Stimulated activated effector memory CD8-positive, alpha-beta T cell treated with anti-CD3 and anti-CD28 coated beads, Interleukin-12 subunit alpha, Interleukin-12 subunit beta, amount 100 ng/mL, for 72 hours (primary cell): ENCODE results near the gene SPSB3.

ENCODE experiments used
- ATAC-seq: fragments of 150-1000 bp; cut with Tn5 transposase; 2 replicates; pipeline ENCODE4 v1.10.0; 2021
- DNase-seq, 2 donors: peaks; one replicate each; pipeline ENCODE4 v3.0.0; 2021 to 2022; ENCODE audit warnings: low spot score in 2 of 2
- H3K27ac Mint-ChIP-seq: one replicate; pipeline ENCODE4 v1.8.0; 2022; ENCODE audit warnings: mild to moderate bottlenecking, mixed read lengths
- H3K36me3 Mint-ChIP-seq: one replicate; pipeline ENCODE4 v1.8.0; 2022; ENCODE audit warnings: mild to moderate bottlenecking, mixed read lengths
- H3K4me1 Mint-ChIP-seq: one replicate; pipeline ENCODE4 v1.8.0; 2022; ENCODE audit warnings: mixed read lengths
- H3K4me3 Mint-ChIP-seq: one replicate; pipeline ENCODE4 v1.8.0; 2022; ENCODE audit warnings: mild to moderate bottlenecking, mixed read lengths
- H3K9me3 Mint-ChIP-seq: one replicate; pipeline ENCODE4 v1.8.0; 2022; ENCODE audit warnings: mixed read lengths

The SPSB3 gene

GRCh38 chr16:1754204-1754603, 28.2 kb downstream of the SPSB3 start:
- ATAC-seq (no peak), DNase-seq (no peak)
- H3K4me1 Mint-ChIP-seq = peaks cover 11% of the 10 kb centered on the region
- peaks cover 59% of the 10 kb centered on the region for H3K36me3 Mint-ChIP-seq
- no peak overlapping the region for H3K27ac Mint-ChIP-seq
- no peak overlapping the region for H3K4me3 Mint-ChIP-seq
- no peaks in the 10 kb centered on the region for H3K9me3 Mint-ChIP-seq

DNA sequence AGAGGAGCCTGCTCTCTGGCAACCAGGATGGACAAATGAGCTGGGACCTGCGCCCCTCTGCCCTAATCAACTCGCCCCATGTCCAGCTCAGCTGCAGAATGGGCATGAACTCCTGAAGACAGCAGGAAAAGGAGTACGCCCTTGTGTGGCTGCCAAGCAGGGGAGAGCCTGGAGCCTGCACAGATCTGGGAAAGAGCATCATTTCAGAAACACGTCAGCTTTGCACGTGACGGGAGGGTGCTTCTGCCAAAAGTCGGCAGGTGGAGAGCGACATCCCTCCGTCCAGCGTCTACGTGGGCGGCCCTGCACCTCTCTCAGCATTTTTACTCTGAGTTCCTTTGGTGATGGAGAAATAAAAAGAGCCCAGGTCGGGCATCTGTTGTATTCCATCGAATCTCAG, 29.5 kb downstream of the SPSB3 start:
- H3K4me1 Mint-ChIP-seq = peaks cover 11% of the 10 kb centered on the region
- H3K9me3 Mint-ChIP-seq = no peaks in the 10 kb centered on the region
- H3K27ac Mint-ChIP-seq = no peak overlapping the region
- H3K36me3 Mint-ChIP-seq = peaks cover 63% of the 10 kb centered on the region
- no peak for ATAC-seq
- no peak for DNase-seq
- H3K4me3 Mint-ChIP-seq = no peak overlapping the region

DNA sequence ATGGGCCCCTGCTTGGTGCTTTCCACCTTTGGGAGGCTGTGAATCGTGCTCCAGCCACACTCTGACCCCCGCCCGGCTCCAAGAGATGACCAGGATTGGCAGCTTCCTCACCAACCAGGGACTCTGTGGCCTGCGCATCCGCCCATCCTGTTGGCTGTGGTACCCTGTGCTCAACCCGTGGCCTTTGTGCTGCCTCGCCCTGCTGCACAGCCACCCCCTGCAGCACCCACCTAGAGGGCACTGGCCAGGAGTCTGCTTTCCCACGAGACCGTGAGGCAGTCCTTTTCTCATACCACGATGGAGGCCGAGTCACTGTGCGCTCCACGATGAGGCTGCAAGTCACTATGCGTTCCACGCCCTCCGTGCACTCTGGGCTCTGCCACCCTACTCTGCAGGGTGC, 30.4 kb downstream of the SPSB3 start:
- H3K27ac Mint-ChIP-seq = no peak overlapping the region
- ATAC-seq = no peak
- H3K9me3 Mint-ChIP-seq = no peaks in the 10 kb centered on the region
- no peak overlapping the region for H3K4me3 Mint-ChIP-seq
- no peak for DNase-seq
- peaks cover 11% of the 10 kb centered on the region for H3K4me1 Mint-ChIP-seq
- H3K36me3 Mint-ChIP-seq = peaks cover 72% of the 10 kb centered on the region

GRCh38 chr16:1749152-1750117, 32.9 kb downstream of the SPSB3 start:
- H3K36me3 Mint-ChIP-seq = peaks cover 65% of the 10 kb centered on the region
- H3K4me3 Mint-ChIP-seq = no peak overlapping the region
- ATAC-seq = peak; percentile 49
- H3K27ac Mint-ChIP-seq = no peak overlapping the region
- no peaks in the 10 kb centered on the region for H3K4me1 Mint-ChIP-seq
- no peak for DNase-seq
- no peaks in the 10 kb centered on the region for H3K9me3 Mint-ChIP-seq

- H3K36me3 Mint-ChIP-seq = peaks cover 63% of the 10 kb centered on the region
- no peak overlapping the region for H3K27ac Mint-ChIP-seq
- no peak overlapping the region for H3K4me3 Mint-ChIP-seq
- DNase-seq (no peak), ATAC-seq (no peak)
- no peaks in the 10 kb centered on the region for H3K4me1 Mint-ChIP-seq
- no peaks in the 10 kb centered on the region for H3K9me3 Mint-ChIP-seq
These were observed 34.4 kb downstream of the SPSB3 start for GRCh38 chr16:1747934-1748333.

DNA sequence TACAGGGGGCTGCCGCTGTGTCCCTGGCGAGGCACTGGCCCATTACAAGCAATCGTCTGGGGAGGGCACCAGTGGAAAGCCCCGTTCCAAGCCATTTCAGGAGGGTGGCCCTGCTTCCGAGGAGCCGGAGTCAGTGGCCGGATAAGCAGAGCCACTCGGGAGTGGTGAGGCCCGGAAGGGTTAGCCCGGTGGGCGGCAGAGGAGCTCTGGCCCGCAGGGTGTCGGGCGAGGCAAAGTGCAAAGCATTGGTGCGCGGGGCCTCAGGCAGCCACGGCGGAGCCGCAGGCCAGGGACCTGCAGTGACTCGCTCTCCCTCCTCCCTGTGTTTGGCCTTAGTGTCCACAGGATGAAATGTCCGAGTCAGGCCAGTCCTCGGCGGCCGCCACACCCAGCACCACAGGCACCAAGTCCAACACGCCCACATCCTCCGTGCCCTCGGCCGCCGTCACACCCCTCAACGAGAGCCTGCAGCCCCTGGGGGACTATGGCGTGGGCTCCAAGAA, 35.6 kb downstream of the SPSB3 start:
- H3K36me3 Mint-ChIP-seq = peaks cover 51% of the 10 kb centered on the region
- no peaks in the 10 kb centered on the region for H3K4me1 Mint-ChIP-seq
- no peak for ATAC-seq
- no peak overlapping the region for H3K4me3 Mint-ChIP-seq
- no peak for DNase-seq
- H3K9me3 Mint-ChIP-seq = no peaks in the 10 kb centered on the region
- H3K27ac Mint-ChIP-seq = no peak overlapping the region

- Mint-ChIP-seq H3K4me3 (no peak overlapping the region), H3K4me1 (no peaks in the 10 kb centered on the region), H3K9me3 (no peaks in the 10 kb centered on the region), H3K27ac (no peak overlapping the region), H3K36me3 (peaks cover 46% of the 10 kb centered on the region)
- DNase-seq = no peak
- ATAC-seq = no peak
These were observed 36.3 kb downstream of the SPSB3 start for GRCh38 chr16:1745900-1746692.

DNA sequence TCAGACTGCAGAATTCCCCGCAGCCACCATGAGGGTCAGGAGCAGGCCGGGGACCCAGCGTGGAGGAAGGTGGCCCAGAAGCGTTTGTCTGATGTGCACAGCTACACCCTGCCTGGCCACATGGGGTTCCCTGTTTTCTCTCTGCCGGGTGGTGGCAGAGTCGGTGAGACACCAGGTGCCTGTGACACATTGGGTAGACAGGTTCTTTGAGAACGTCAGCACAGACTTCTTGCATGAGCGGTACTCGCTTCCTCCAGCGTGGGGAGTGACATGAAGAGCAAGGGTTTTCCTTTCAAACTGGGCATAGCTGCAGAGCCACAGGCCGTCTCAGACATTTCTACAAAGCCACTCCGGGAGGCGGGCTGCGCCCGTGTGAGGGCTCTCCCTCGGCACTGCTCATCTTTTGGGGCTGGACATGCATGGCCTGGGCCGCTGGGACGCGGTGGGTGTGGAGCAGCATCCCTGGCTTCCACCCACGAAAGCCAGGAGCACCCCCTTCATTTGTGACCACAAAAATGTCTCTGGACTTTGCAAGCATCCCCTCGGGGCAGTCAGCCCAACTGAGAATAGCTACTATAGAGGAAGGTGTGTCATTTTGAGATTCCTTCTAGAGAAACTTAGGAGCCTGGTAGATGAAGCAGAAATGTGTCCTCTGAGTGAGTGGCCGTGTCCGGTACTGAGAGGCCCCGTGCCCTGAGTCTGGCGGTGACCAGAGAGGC, 37.0 kb downstream of the SPSB3 start:
- DNase-seq = no peak
- peaks cover 39% of the 10 kb centered on the region for H3K36me3 Mint-ChIP-seq
- no peaks in the 10 kb centered on the region for H3K4me1 Mint-ChIP-seq
- no peak overlapping the region for H3K4me3 Mint-ChIP-seq
- H3K27ac Mint-ChIP-seq = peak overlapping the region; percentile 20
- no peak for ATAC-seq
- no peaks in the 10 kb centered on the region for H3K9me3 Mint-ChIP-seq

- H3K4me3 Mint-ChIP-seq = no peak overlapping the region
- no peaks in the 10 kb centered on the region for H3K9me3 Mint-ChIP-seq
- ATAC-seq (no peak), DNase-seq (no peak)
- H3K4me1 Mint-ChIP-seq = no peaks in the 10 kb centered on the region
- peaks cover 31% of the 10 kb centered on the region for H3K36me3 Mint-ChIP-seq
- peak overlapping the region; percentile 20 for H3K27ac Mint-ChIP-seq
These were observed 38.0 kb downstream of the SPSB3 start for GRCh38 chr16:1744338-1744840.

DNA sequence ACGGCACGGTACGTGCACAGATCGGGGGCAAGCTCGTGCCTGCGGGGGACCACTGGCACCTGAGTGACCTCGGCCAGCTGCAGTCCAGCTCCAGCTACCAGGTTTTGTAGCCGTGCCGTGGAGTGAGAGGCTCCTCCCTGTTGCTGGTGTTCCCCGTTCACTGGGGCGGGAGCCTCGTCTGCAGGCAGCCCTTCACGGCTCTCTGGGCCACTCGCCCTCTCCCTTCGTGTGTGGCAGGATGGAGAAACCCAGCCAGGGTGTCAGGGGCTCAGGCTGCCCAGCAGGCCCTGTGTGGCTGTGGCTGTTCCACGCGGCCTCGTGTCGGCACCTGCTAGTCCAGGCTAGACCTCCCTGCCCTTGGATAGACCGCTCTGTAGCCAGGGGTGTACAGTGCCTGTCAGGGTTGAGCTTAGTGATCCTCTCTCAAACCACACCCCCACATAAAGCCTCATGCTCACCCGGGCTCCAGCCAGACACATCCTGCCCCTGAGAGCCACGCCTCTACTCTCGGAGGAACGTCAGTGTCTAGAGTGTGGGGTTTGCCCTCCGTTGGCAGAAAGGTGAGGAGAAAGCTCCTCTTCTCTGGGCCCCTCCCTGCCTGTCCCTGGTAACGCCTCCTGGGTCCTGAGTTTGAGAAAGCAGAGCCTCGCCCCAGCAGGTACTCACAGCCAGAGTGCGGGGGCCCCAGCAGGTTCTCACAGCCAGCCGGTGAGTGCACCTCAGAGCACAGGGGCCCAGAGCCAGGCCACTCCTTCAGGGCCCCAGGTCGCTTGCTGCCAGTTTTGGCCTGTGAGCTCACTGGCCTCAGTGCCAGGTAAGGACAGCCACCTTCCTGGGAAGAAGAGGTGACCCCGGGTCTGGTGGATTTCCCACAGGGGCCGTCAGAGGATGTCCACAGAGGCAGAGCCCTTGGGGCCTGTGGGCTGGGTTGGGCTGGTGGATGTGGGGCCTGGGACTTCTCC, 38.7 kb downstream of the SPSB3 start:
- no peak overlapping the region for H3K27ac Mint-ChIP-seq
- no peak overlapping the region for H3K4me3 Mint-ChIP-seq
- H3K4me1 Mint-ChIP-seq = no peaks in the 10 kb centered on the region
- DNase-seq (no peak), ATAC-seq (no peak)
- no peaks in the 10 kb centered on the region for H3K9me3 Mint-ChIP-seq
- H3K36me3 Mint-ChIP-seq = peaks cover 31% of the 10 kb centered on the region

DNA sequence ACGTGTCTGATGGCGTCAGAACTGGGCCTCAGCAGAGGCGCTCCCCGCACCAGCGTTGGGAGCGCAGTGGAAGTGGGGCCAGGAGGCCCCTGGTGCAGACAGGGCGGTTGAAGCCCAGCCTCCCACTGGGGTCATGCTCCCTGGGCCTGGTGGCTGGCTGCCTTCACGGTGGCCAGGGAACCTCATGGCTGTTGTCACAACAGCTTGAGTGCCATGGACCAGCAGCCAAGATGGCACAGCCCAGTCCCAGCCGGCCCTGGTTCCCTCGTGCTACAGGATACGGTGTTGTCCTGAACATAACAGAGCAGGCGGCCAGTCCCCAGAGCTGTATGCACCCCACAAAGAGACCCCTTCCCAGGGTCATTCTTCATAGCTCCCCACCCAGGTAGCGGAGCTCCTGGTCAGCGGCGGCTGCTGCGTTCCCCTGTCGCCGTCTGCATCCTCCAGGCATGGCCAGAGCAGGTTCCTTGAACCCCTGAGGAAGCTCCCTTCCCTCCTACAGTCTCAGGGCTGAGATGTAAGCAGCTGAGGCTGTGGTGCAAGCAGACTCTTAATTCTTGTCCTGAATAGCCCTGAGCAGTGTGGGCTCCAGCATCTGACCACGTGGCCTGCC, 40.7 kb downstream of the SPSB3 start:
- H3K27ac Mint-ChIP-seq = no peak overlapping the region
- H3K4me3 Mint-ChIP-seq = no peak overlapping the region
- no peak for ATAC-seq

GRCh38 chr16:1740781-1741490, 41.4 kb downstream of the SPSB3 start:
- peak overlapping the region; percentile 70 for H3K27ac Mint-ChIP-seq
- H3K4me1 Mint-ChIP-seq = no peaks in the 10 kb centered on the region
- no peaks in the 10 kb centered on the region for H3K9me3 Mint-ChIP-seq
- H3K4me3 Mint-ChIP-seq = no peak overlapping the region
- peaks cover 17% of the 10 kb centered on the region for H3K36me3 Mint-ChIP-seq
- ATAC-seq = no peak
- DNase-seq = no peak

More for the DNA sequence above, 40.7 kb downstream of the SPSB3 start:
- H3K36me3 Mint-ChIP-seq = peaks cover 17% of the 10 kb centered on the region
- no peaks in the 10 kb centered on the region for H3K9me3 Mint-ChIP-seq
- no peak for DNase-seq
- H3K4me1 Mint-ChIP-seq = no peaks in the 10 kb centered on the region

- Mint-ChIP-seq H3K4me3 (no peak overlapping the region), H3K36me3 (peaks cover 17% of the 10 kb centered on the region), H3K9me3 (no peaks in the 10 kb centered on the region), H3K4me1 (no peaks in the 10 kb centered on the region), H3K27ac (no peak overlapping the region)
- ATAC-seq (no peak), DNase-seq (no peak)
These were observed 42.1 kb downstream of the SPSB3 start for GRCh38 chr16:1740234-1740633.
